Measurements from ENCODE around the gene TEX54. TPM values are rescaled to one million over a fixed set of nuclear protein-coding genes. Genes with fewer than 3 reads are reported as not detected.

TEX54 gene
- total and polyA plus RNA-seq, 2 of the 13 experiments (the other 11 are each of a cell fraction or from before 2014, with no cell fraction given), result not detected

- TF ChIP-seq NFKB2 (CRISPR knock-in tag; IDR thresholded peaks at IDR 0.05; ENCODE audit: borderline replicate concordance) (no peak; the same call in 1 of the 2 replicates), ZNF552 (CRISPR knock-in tag; IDR thresholded peaks at IDR 0.05; ENCODE audit: borderline replicate concordance) (0 out of 2 replicates have a peak, but pooled peaks have one; percentile 63), HNF4G (IDR thresholded peaks at IDR 0.05; ENCODE audit: borderline replicate concordance, low read depth, low read length) (no peak), HNF4G (CRISPR knock-in tag; IDR thresholded peaks at IDR 0.05; ENCODE audit: borderline replicate concordance, low read depth) (no peak), RBM39 (IDR thresholded peaks at IDR 0.05; ENCODE audit: low read depth, low read length, poor library complexity, severe bottlenecking) (peak; percentile 24), PTBP1 (IDR thresholded peaks at IDR 0.05; ENCODE audit: low read depth, low read length, poor library complexity, severe bottlenecking) (peak; percentile 52), MIER2 (CRISPR knock-in tag; IDR thresholded peaks at IDR 0.05) (0 out of 2 replicates have a peak, but pooled peaks have one; percentile 36), ZNF329 (CRISPR knock-in tag; IDR thresholded peaks at IDR 0.05; ENCODE audit: low read depth) (no peak), HMGA1 (CRISPR knock-in tag; conservative IDR thresholded peaks at IDR 0.05) (no peak), DPF2 (CRISPR knock-in tag; IDR thresholded peaks at IDR 0.05; ENCODE audit: borderline replicate concordance, low read depth) (no peak), U2AF2 (IDR thresholded peaks at IDR 0.05; ENCODE audit: low read depth, low read length) (0 out of 2 replicates have a peak, but pooled peaks have one; percentile 56), ZNF614 (CRISPR knock-in tag; IDR thresholded peaks at IDR 0.05; ENCODE audit: borderline replicate concordance) (no peak), ZNF292 (CRISPR knock-in tag; IDR thresholded peaks at IDR 0.05; ENCODE audit: borderline replicate concordance, low read depth) (peak; percentile 13; the same call in 1 of the 2 replicates), ZNF180 (CRISPR knock-in tag; IDR thresholded peaks at IDR 0.05; ENCODE audit: borderline replicate concordance, low read depth) (no peak), ZNF124 (CRISPR knock-in tag; IDR thresholded peaks at IDR 0.05) (no peak), ZNF781 (CRISPR knock-in tag; IDR thresholded peaks at IDR 0.05; ENCODE audit: borderline replicate concordance, not compliant biosample characterization) (peak; percentile 58), PHF21A (CRISPR knock-in tag; IDR thresholded peaks at IDR 0.05) (no peak), TP53 (CRISPR knock-in tag; conservative IDR thresholded peaks at IDR 0.05) (0 out of 2 replicates have a peak, but pooled peaks have one; percentile 4), JDP2 (CRISPR knock-in tag; IDR thresholded peaks at IDR 0.05; ENCODE audit: borderline replicate concordance) (no peak), ISL2 (CRISPR knock-in tag; IDR thresholded peaks at IDR 0.05) (0 out of 2 replicates have a peak, but pooled peaks have one; percentile 29), ZNF256 (CRISPR knock-in tag; conservative IDR thresholded peaks at IDR 0.05) (no peak), SAFB2 (CRISPR knock-in tag; IDR thresholded peaks at IDR 0.05; ENCODE audit: borderline replicate concordance, low read depth) (no peak)
- TF ChIP-seq, protein P1, sequence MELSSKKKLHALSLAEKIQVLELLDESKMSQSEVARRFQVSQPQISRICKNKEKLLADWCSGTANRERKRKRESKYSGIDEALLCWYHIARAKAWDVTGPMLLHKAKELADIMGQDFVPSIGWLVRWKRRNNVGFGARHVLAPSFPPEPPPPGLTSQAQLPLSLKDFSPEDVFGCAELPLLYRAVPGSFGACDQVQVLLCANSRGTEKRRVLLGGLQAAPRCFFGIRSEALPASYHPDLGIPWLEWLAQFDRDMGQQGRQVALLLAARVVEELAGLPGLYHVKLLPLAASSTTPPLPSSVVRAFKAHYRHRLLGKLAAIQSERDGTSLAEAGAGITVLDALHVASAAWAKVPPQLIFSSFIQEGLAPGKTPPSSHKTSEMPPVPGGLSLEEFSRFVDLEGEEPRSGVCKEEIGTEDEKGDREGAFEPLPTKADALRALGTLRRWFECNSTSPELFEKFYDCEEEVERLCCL (CRISPR knock-in tag; IDR thresholded peaks at IDR 0.05; ENCODE audit: borderline replicate concordance), result no peak
- TF ChIP-seq, protein P2, sequence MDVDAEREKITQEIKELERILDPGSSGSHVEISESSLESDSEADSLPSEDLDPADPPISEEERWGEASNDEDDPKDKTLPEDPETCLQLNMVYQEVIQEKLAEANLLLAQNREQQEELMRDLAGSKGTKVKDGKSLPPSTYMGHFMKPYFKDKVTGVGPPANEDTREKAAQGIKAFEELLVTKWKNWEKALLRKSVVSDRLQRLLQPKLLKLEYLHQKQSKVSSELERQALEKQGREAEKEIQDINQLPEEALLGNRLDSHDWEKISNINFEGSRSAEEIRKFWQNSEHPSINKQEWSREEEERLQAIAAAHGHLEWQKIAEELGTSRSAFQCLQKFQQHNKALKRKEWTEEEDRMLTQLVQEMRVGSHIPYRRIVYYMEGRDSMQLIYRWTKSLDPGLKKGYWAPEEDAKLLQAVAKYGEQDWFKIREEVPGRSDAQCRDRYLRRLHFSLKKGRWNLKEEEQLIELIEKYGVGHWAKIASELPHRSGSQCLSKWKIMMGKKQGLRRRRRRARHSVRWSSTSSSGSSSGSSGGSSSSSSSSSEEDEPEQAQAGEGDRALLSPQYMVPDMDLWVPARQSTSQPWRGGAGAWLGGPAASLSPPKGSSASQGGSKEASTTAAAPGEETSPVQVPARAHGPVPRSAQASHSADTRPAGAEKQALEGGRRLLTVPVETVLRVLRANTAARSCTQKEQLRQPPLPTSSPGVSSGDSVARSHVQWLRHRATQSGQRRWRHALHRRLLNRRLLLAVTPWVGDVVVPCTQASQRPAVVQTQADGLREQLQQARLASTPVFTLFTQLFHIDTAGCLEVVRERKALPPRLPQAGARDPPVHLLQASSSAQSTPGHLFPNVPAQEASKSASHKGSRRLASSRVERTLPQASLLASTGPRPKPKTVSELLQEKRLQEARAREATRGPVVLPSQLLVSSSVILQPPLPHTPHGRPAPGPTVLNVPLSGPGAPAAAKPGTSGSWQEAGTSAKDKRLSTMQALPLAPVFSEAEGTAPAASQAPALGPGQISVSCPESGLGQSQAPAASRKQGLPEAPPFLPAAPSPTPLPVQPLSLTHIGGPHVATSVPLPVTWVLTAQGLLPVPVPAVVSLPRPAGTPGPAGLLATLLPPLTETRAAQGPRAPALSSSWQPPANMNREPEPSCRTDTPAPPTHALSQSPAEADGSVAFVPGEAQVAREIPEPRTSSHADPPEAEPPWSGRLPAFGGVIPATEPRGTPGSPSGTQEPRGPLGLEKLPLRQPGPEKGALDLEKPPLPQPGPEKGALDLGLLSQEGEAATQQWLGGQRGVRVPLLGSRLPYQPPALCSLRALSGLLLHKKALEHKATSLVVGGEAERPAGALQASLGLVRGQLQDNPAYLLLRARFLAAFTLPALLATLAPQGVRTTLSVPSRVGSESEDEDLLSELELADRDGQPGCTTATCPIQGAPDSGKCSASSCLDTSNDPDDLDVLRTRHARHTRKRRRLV (CRISPR knock-in tag; IDR thresholded peaks at IDR 0.05), result no peak
Observed at GRCh38 chr11:62786318-62787004, 46.2 kb downstream of the TEX54 start (continued).
